Measurements from ENCODE around the gene CHD2.

The CHD2 gene

DNA sequence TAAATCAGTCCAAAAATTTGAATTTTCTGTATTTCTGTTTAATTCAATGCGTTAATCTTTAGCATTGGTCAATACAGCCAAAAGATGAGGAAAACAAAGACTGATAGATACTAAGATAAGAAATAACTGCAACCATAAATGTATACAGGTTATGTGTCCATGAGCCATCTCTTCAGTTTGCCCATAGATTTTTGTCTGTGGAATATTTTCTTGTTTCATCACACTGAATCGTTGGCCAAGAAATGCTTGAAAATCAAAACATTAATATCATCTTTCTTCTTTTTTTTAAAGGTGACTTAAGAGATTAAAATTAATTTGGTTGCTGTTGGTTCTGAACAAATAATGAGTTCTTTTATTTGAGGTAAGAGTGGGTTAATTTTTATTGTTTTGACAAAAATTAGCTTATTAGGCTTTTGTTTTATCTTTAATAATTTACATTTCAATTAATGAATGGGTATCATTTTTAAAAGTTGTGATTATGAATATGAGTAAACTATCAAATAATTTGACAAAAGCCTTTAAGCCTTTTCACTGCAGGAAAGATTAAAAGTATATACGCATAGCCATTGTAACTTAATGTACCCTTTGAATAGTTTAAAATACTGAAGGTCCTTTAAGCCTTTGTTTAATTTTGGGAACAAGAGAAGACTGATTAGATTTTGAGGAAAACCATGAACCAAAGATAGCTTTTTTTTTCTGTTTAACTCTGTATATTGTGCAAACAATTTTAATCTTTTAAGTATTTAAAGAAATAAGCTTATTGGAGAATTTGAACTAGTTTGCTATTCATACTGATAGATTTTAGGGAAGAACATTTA, 14.7 kb upstream of the CHD2 start:
- no peak for DNase-seq (ENCODE audit: low spot score)

DNA sequence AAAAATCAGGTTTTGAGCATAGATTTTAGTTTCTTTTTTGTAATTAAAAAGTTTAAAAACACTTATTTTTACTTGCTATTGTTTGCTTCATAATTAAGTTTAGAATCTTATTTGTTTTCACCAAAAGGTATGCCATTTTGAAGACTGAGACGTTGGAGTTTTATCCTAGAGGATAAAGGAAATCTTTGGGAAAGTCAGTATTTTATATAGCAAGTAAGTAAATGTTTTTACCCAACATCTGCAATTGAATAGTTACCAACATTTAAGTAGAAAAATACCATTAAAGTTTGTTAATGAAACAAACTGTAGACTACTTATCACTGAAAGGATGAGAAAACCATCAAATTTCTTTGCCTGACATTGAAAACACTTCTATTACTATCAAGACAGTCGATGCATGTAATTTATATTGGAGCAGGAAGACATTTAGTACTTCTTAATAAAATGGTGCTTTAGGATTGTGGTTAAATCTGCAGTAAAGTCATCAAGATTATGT, 14.0 kb upstream of the CHD2 start:
- DNase-seq (ENCODE audit: low spot score): no peak

DNA sequence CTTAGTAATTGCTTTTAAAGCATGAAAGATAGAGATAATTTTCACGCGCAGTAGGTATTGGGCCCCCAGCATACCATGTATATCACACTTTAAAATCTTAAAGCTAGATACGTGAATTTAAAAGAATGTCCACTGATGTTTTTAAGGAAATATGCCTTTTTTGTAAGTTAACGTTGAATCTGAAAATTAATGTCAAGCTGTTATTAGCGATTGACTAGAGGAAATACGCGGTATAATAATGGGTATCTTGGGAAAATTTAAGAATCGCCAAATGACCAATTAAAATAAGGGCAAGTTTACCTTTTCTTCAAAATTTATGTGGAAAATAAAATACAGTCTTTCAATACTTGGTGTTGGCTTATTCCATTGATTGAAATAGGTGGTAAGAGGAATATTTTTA, 13.3 kb upstream of the CHD2 start:
- no peak for DNase-seq (ENCODE audit: low spot score)

DNA sequence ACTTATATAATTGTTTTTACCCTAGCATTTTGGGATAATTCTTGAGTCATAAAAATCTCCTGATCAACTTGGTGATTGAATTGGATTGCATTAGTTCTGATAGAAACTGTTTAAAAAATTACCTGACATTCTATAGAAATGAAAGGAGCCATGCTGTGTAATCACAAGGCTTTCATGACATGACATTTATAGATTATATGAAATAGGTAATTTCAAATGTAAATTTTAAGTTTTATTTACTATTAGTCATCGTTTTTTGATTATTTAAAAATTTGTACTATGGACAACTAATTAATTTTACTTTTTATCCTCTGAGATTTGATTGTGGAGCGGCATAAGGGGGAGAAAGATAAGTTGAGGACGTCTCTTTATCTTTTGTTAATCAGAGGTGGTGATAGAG, 12.3 kb upstream of the CHD2 start:
- DNase-seq (ENCODE audit: low spot score): no peak

DNA sequence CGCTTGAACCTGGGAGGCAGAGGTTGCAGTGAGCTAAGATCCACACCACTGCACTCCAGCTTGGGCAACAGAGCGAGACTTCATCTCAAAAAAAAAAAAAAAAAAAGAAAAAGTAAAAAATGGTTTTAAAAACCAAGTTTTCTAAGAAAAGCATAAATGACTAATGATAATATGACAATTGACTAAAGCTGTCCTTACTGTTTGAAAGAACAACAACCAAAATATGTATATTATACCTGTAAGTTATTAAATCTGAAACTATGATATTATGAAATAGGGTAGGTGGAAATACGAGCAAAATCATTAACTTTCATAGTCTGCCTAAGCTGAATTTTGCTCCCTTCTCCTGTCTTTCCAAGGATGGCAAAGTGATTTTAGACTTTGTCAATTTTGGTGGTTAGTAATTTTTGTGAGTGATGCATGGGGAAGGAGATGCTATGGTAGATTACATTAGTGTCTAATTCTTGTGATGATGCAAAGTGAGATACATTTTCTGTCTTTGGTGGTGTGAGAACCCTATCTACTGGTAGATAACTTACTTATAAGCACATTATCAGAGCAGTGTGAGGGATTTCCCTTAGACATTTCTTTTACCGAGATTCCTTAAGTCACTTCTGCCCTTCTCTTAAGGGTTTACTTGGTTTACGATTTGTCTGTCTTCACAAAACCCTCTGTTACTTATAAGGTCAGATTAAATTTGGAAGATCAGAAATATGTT, 10.6 kb upstream of the CHD2 start:
- no peak for DNase-seq (ENCODE audit: low spot score)

DNA sequence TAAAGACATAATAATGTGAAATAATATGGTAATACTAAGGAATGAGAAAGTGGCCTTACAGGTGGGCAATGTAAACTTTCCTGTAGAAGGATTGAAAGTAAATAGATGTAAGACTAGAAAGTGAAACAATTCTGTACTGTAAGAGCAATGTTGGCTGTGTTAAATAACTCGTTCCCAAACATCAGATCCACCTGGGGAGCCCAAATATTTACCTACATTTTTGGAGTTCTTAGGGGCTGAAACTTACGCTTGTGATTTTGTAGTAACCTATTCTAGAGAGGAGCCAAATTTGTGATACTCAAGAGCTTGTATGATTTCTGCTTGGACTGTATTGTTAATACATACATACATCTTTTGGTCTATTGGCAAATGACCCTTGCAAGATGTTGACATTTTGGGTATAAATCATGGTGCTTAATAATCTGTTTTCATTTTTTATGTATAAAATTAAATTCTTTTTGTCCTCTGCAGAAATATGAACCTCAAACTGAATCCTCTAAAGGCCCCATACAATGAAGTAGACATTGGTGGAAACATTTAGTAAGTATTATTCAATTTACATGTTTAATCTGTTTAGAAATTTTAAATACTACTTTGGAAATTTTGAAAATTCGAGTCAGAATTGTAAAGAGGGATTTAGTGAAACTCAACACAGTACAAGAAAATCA, 8.5 kb upstream of the CHD2 start:
- no peak for DNase-seq (ENCODE audit: low spot score)

DNA sequence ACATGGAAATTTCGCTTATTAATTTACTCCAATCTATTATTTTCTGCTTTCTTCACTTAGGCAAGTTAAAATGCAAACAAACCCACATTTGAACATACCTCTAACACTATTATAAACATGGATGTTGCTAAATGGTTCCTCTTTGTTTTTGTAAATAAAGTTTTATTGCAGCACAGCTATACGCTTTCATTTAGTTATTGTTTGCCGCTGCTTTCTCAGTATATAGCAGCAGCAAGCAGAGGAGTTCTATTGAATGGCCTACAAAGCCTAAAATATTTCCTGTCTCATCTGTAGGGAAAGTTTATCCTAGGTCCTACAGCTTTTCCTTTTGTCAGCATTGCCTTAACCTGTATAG, 7.9 kb upstream of the CHD2 start:
- no peak for DNase-seq (ENCODE audit: low spot score)

DNA sequence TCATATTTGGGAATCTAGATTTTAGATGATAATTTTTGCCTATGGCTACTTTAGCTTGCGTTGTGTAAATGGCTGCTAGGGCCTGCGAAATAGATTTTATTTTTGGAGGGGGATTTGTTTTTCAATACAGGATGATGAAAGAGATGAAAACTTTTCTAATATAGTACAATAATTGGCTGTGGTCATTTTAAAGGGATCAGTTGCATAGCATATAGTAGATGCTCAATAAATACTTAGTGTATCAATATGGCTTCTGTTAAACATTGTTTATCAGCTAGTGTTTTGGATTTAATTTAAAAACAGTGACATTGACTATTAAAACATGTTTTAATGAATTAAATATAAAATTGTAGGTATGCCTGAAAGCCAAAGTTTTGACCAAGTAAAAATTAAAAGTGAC, 6.9 kb upstream of the CHD2 start:
- DNase-seq (ENCODE audit: low spot score): no peak

DNA sequence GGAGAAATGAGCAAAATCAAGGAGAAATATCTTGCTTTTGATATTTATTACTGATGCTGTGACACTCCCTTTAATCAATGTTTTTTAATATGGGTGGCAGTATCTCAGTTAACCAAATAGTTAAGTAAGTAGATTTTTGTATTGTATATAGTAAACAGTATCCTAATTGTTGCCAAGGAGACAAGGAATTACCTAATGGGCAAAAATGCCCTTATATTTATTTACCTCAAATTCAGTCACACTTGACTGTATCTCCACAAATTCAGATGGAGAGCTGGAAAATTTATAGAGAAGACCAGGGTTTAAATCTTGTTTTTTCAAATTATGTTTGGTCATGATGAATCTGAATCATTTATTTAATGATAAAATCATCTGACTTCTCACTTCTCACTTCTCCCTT, 3.6 kb upstream of the CHD2 start:
- DNase-seq (ENCODE audit: low spot score): no peak

DNA sequence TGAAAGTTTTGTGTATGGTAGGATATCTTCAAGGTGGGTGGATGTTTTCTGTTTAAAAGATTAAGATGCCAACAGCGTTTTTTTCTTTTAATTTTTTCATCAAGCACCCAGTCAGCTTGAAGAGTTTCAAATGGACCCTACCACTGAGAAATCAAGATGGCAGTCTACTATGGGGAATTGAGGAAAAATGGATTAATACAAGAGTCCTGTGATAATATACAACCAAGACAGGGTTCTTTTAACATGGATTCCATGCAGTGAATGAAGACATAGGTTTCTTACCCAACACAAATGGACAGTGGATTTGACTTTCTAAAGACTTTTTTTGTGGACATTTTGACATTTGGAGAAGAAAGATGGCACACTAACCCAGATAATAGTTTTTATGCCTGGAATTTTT, 2.5 kb upstream of the CHD2 start:
- no peak for DNase-seq (ENCODE audit: low spot score)

DNA sequence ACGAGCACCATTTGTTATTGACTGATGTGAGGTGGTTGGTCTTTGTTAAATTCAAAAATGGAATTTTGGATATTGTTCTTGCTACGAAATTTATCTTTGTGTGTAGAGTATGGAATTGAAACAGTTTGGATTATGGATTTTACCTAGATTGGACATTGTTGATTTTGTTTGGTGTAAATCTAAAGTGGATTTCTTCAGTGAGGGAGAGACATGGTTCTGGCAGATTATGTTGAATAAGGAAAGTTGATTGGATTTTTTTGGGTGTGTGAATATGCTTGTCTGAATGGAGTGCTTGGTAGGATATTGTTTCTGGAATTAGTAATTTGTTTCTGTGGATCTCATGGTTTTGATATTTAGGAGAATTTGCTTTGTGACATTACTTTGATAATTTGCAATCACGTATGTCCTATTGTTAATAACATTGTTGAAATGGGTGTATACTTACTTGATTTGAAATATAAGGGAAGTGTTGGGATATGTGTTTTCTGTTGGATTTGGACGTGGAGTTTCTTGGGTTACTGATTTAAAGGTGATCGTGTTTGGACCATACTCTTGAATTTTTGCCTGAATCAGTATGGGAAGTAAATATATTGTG, 1.0 kb upstream of the CHD2 start:
- no peak for DNase-seq (ENCODE audit: low spot score)

DNA sequence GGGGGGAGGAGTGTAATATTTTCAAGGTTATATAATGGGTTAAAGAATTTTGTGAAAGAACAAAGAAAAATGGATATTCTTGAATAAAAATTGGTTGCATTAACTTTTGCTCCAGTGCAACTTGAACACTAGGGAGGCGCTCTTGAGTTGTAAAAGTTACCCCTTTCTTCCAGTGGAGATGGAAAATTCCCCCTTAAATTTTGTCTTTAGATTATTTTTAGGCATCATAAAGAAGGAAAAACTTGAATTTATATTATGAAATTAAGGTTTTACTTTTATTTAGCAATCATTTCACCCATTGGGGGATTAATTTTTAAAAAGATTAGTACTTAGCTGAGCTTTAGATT, 550 bp upstream of the CHD2 start:
- DNase-seq (ENCODE audit: low spot score): no peak

DNA sequence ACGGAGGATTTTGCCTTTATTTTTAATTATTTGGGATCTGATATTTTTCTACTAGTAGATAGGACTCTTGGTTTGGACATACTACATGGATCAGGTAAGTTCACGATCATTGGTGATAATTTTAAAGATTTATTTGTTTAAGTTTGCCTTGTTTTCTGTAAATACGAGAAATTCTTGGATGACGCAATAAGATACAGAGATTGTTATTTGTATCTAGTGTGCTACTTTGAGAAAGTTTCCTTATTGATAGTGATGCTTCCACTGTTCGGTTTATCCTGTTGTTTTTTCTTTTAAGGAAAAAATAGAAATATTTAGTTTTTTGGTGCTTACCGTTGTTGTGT, 577 bp downstream of the CHD2 start:
- no peak for DNase-seq (ENCODE audit: low spot score)

DNA sequence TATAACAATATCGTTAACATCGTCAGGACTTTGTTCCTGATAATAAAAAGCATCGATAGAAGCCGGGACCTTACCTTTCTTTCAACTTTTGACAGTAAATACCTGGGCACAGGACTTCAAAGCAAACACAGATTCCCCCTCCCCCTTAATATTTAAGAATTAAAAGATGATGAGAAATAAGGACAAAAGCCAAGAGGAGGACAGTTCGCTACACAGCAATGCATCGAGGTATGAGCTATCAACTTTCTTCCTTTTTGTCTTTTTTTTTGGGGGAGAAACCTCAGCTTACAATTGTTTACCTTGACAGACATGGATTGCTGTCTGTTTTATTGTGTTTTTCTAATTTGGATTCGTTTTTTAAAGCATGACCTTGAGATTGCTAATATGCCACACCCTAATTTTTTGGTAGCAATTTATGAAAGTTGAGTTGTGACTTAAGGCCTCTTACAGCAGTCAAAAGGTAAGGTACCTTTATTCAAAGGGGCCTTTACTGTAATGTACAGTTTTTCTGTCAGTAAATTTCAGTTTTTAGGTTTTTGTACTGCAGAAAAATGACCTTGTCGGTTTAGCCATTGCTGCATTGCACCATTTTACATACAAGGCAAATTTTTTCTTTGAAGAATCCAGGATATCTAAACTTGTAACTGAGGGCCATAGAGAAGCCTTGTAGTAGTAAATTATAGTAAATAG, 1.1 kb downstream of the CHD2 start:
- DNase-seq (ENCODE audit: low spot score): no peak

DNA sequence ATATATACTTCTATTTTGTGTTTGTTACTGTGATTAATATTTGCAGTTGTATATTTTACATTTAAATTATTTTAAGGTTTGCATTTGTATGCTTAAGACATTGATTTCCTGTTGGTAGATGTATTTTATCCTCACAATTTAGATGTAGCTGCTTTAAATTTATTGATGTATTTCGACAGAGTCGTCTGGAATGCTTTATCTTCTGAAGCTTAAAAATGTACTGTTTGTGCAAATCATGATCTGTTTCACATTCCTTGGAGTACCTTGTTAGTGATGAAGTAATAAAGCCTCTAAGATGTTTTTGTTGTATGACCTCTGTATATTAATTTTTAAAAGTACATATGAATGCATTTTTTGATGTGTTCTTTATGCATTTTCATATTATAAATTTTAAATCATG, 1.9 kb downstream of the CHD2 start:
- no peak for DNase-seq (ENCODE audit: low spot score)

DNA sequence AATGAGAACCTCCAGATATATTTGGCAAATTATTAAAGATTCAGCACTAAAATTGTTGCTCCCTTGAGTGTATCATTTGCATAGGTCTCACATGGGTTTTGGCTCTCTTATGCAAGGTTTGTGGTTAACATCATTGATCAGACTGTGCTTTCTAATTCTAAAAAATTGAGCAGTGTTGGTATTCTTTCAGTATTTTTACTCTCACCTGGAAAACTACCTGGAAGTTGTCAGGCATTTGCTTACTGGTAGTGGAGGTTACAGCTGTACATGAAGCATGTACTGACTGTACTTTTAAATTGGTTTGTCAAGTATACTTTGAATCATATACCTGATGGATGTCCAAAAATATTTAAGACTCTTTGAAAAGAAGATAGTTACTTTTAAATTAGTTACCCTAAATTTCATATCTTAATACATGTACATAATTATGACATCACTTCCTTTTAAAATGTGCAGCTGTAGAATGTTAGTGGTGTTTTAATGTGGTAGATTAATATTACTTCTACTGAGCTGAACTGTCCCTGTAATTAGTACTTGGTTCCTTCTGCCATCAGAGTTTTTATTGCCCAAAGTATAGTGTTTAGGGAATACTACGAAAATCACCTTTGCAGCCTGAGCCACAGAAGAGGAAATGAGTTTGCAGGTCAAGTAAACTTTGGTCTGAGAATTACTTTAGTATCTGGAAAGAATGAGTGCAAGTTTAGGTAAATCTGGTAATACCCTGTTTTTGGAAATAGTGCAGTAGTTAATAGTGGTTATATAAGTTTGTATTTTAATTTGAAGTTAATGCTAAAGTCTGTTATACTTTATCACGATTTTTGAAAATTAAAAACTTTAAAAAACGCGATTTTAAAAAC, 2.8 kb downstream of the CHD2 start:
- no peak for DNase-seq (ENCODE audit: low spot score)

DNA sequence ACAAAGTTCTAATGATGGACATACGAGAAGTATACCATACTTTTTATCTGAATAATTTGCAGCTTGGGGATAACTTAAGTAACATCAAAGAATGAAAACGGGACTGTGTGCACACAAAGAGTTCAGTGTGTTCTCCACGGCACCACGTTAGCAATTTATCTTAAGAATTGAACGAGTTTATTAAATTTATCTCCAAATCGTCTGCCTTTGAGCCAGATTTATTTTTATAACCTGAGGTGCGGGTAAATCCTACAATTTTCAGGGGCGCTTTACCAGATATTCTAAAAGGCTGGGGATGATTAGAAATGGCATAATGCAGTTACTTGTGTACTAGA, 3.5 kb downstream of the CHD2 start:
- no peak for DNase-seq (ENCODE audit: low spot score)

DNA sequence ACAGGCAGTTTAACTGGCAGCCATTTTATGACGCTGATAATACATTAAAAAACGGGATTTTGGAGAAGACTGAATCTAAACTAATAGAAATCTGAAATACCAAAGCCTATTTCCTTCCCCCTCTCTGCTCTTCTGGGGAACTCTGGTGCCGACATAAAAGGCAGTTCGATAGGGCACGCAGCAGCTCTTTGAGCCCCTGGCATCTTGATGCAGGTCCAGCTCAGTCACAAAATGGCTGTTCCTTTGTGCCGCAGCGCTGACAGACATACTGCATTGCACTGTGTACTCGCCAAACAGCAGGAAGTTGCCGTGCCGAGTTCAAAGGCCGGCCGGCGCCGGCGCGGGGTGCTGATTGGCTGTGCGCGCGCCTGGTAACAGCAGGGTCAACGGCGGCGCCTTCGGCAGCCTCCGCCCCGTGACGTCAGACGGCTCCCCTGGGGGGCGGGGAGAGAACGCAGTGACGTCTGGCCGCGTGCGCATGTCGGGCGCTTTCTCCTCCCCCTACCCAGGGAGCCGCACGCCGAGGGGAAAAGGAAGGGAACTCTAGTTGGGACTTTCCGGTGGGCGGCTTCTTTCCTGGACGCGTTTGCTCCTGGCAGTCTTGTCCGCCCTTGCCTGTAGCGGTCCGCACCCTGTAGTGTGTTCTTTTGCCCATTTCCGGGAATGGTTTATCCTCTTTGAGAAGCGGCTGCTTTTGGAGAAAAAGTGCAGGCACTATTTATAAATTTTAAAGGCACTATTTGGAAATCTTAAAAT, 4.0 kb downstream of the CHD2 start:
- DNase-seq (ENCODE audit: low spot score): peak; percentile 94

DNA sequence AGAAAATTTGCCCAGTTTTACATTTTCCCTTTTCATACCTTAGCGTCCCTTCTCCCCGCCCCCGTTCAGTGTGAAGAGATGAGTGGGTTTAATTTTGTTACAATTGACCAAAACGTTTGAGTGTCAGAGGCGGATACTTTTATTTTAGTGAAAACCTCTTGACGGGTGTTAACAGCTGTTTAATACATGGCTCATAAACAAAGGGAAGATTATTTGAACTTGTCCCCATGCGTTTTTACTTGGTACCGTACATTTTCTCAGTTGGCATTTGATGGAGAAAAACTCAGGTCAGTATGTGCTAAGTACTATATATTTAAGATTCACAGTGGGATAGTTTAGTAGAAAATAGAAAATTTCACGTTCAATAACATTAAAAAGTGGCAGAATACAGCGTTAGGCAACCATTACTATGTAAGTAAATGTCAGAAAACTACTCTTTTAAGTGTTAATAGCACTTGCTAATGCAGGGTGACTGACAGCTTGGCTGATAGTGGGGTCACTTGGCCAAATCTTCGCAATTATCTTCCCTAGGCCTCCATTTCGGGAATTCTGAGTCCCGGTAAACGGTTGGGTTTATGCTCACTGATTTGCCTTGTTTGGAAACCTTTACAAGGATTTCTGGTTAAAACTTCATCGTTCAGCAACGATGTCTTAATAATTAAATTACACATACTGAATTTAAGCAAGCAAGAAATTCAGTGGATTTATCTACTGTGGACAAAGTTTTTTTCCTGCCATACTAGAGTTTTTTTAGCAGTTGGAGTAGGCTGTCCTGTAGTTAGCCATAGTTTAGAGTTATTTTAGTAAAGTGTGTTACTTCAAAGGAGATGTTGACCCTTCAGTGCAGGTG, 4.8 kb downstream of the CHD2 start:
- no peak for DNase-seq (ENCODE audit: low spot score)

DNA sequence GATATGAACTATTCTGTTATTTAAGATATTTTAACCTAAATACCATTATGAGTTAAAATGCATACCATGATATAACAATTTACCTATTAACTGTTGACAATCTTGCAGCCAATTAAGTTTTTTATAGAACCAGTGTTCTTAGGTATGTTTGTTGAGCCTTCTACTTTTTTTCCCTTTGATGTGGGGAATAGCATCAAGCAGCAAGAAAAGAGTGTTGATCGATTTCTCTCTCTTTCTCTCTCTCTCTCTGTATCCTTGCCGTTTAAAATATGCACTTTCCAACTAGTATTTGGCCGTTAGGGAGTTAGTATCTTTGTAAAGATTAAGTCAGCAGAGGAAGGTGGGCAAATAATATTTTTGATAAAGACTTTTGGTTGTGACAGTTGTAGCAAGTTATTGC, 5.9 kb downstream of the CHD2 start:
- no peak for DNase-seq (ENCODE audit: low spot score)

Measured in iPS-NIHi11 (cell line).